Measurements from ENCODE around the gene VAPA.

VAPA gene

GRCh38 chr18:9874728-9875127, 39.1 kb upstream of the VAPA start:
- no peak overlapping the region for H3K27ac ChIP-seq (ENCODE audit: low read depth, low read length, poor library complexity, severe bottlenecking)
- H3K9ac ChIP-seq (ENCODE audit: low read length) = no peak overlapping the region
- no peak for TF ChIP-seq CTCF (IDR thresholded peaks at IDR 0.05; ENCODE audit: low read length)
- no peak for TF ChIP-seq EZH2 (IDR thresholded peaks at IDR 0.05; ENCODE audit: borderline replicate concordance, low read length)
- no peaks in the 10 kb centered on the region for H3F3A ChIP-seq (ENCODE audit: insufficient read depth, low read length)
- H3K4me1 ChIP-seq (ENCODE audit: insufficient read depth, low read length, severe bottlenecking) = no peaks in the 10 kb centered on the region
- H3K9me2 ChIP-seq (ENCODE audit: low read depth, low read length) = no peaks in the 10 kb centered on the region
- no peaks in the 10 kb centered on the region for H3K27me3 ChIP-seq (ENCODE audit: insufficient read depth, low read length)
- no peaks in the 10 kb centered on the region for H3K9me3 ChIP-seq (ENCODE audit: low read length)
- no peaks in the 10 kb centered on the region for H3K36me3 ChIP-seq (ENCODE audit: insufficient read depth, low read length)
- no peak overlapping the region for H2AFZ ChIP-seq (ENCODE audit: low read length)
- no peaks in the 10 kb centered on the region for H4K20me1 ChIP-seq (ENCODE audit: insufficient read depth, low read length)
- no peak overlapping the region for H3K4me2 ChIP-seq (ENCODE audit: low read length)
- no peaks in the 10 kb centered on the region for H3K79me2 ChIP-seq (ENCODE audit: insufficient read depth, low read length)
- no peak overlapping the region for H3K4me3 ChIP-seq (ENCODE audit: low read depth, low read length, poor library complexity, severe bottlenecking)

- Histone ChIP-seq H3K27me3 (ENCODE audit: insufficient read depth, low read length) (no peaks in the 10 kb centered on the region), H3K4me3 (ENCODE audit: low read depth, low read length, poor library complexity, severe bottlenecking) (no peak overlapping the region), H2AFZ (ENCODE audit: low read length) (no peak overlapping the region), H3K4me1 (ENCODE audit: insufficient read depth, low read length, severe bottlenecking) (no peaks in the 10 kb centered on the region), H3K79me2 (ENCODE audit: insufficient read depth, low read length) (no peaks in the 10 kb centered on the region), H3K27ac (ENCODE audit: low read depth, low read length, poor library complexity, severe bottlenecking) (no peak overlapping the region), H3K9ac (ENCODE audit: low read length) (no peak overlapping the region), H3K36me3 (ENCODE audit: insufficient read depth, low read length) (no peaks in the 10 kb centered on the region), H4K20me1 (ENCODE audit: insufficient read depth, low read length) (no peaks in the 10 kb centered on the region), H3K9me2 (ENCODE audit: low read depth, low read length) (no peaks in the 10 kb centered on the region), H3K9me3 (ENCODE audit: low read length) (no peaks in the 10 kb centered on the region), H3K4me2 (ENCODE audit: low read length) (no peak overlapping the region), H3F3A (ENCODE audit: insufficient read depth, low read length) (no peaks in the 10 kb centered on the region)
- no peak for TF ChIP-seq EZH2 (IDR thresholded peaks at IDR 0.05; ENCODE audit: borderline replicate concordance, low read length)
- TF ChIP-seq CTCF (IDR thresholded peaks at IDR 0.05; ENCODE audit: low read length) = no peak
Measured at GRCh38 chr18:9876212-9876866, 37.5 kb upstream of the VAPA start.

GRCh38 chr18:9876867-9877654, 36.8 kb upstream of the VAPA start:
- Histone ChIP-seq H3K79me2 (ENCODE audit: insufficient read depth, low read length) (no peaks in the 10 kb centered on the region), H3K9me3 (ENCODE audit: low read length) (no peaks in the 10 kb centered on the region), H3K9ac (ENCODE audit: low read length) (no peak overlapping the region), H3K9me2 (ENCODE audit: low read depth, low read length) (no peaks in the 10 kb centered on the region), H3K36me3 (ENCODE audit: insufficient read depth, low read length) (no peaks in the 10 kb centered on the region), H3F3A (ENCODE audit: insufficient read depth, low read length) (no peaks in the 10 kb centered on the region), H2AFZ (ENCODE audit: low read length) (no peak overlapping the region), H3K27ac (ENCODE audit: low read depth, low read length, poor library complexity, severe bottlenecking) (no peak overlapping the region), H3K27me3 (ENCODE audit: insufficient read depth, low read length) (no peaks in the 10 kb centered on the region), H3K4me2 (ENCODE audit: low read length) (no peak overlapping the region), H3K4me3 (ENCODE audit: low read depth, low read length, poor library complexity, severe bottlenecking) (no peak overlapping the region), H4K20me1 (ENCODE audit: insufficient read depth, low read length) (no peaks in the 10 kb centered on the region), H3K4me1 (ENCODE audit: insufficient read depth, low read length, severe bottlenecking) (no peaks in the 10 kb centered on the region)
- no peak for TF ChIP-seq EZH2 (IDR thresholded peaks at IDR 0.05; ENCODE audit: borderline replicate concordance, low read length)
- no peak for TF ChIP-seq CTCF (IDR thresholded peaks at IDR 0.05; ENCODE audit: low read length)

All from OCI-LY1 (cell line).